HepG2 (cell line): Measurements from ENCODE around the gene METTL16. TPM values are rescaled to one million over a fixed set of nuclear protein-coding genes. Genes with fewer than 3 reads are reported as not detected.

ENCODE experiments used
- EEA1 ChIP-seq: sonication (generic); formaldehyde crosslinking; IDR thresholded peaks from 2 replicates; pipeline ENCODE4 v1.5.1; 2020; ENCODE audit warnings: mild to moderate bottlenecking, missing genetic modification reagents, borderline replicate concordance
- IRX3 ChIP-seq: sonication (generic); formaldehyde crosslinking; IDR thresholded peaks from 2 replicates; pipeline ENCODE4 v1.8.1; 2023; ENCODE audit warnings: mild to moderate bottlenecking, low read depth, missing genetic modification reagents, borderline replicate concordance
- KMT2A ChIP-seq: sonication (generic); formaldehyde crosslinking; IDR thresholded peaks from 2 replicates; pipeline ENCODE4 v1.4.0; 2020; ENCODE audit warnings: missing genetic modification reagents
- MATR3 ChIP-seq: sonication (generic); formaldehyde crosslinking; IDR thresholded peaks from 2 replicates; pipeline ENCODE4 v1.4.0; 2020; ENCODE audit warnings: missing genetic modification reagents
- MLLT10 ChIP-seq: sonication (generic); formaldehyde crosslinking; IDR thresholded peaks from 2 replicates; pipeline ENCODE4 v1.4.0; 2020; ENCODE audit warnings: missing genetic modification reagents
- NFIB ChIP-seq: sonication (generic); formaldehyde crosslinking; IDR thresholded peaks from 2 replicates; pipeline ENCODE4 v1.9.0; 2021; ENCODE audit warnings: missing genetic modification reagents, mild to moderate bottlenecking, borderline replicate concordance
- PAWR ChIP-seq: sonication (generic); formaldehyde crosslinking; IDR thresholded peaks from 2 replicates; pipeline ENCODE4 v1.4.0; 2020; ENCODE audit warnings: missing genetic modification reagents, mild to moderate bottlenecking, borderline replicate concordance
- SMAD3 ChIP-seq: sonication (generic); formaldehyde crosslinking; IDR thresholded peaks from 2 replicates; pipeline ENCODE4 v1.4.0; 2020; ENCODE audit warnings: missing genetic modification reagents
- SMARCC2 ChIP-seq: fragments of 450-650 bp; IDR thresholded peaks from 2 replicates; pipeline ENCODE4 v1.6.1; 2017; ENCODE audit warnings: antibody characterized with exemption, mild to moderate bottlenecking
- ZBTB42 ChIP-seq: sonication (generic); formaldehyde crosslinking; IDR thresholded peaks from 2 replicates; pipeline ENCODE4 v1.5.0; 2020; ENCODE audit warnings: mild to moderate bottlenecking, missing genetic modification reagents
- ZNF205 ChIP-seq: IDR thresholded peaks from 2 replicates; pipeline ENCODE4 v1.6.1; 2018; ENCODE audit warnings: missing biosample characterization, missing genetic modification reagents
- ZNF224 ChIP-seq: sonication (generic); formaldehyde crosslinking; IDR thresholded peaks from 2 replicates; pipeline ENCODE4 v1.5.0; 2020; ENCODE audit warnings: mild to moderate bottlenecking, missing genetic modification reagents
- ZNF230 ChIP-seq: sonication (generic); formaldehyde crosslinking; IDR thresholded peaks from 2 replicates; pipeline ENCODE4 v1.4.0; 2020; ENCODE audit warnings: mild to moderate bottlenecking, missing genetic modification reagents
- ZNF234 ChIP-seq: sonication (generic); formaldehyde crosslinking; conservative IDR thresholded peaks from 2 replicates; pipeline ENCODE4 v1.5.1; 2020; ENCODE audit warnings: mild to moderate bottlenecking, missing genetic modification reagents
- ZNF33A ChIP-seq: sonication (generic); formaldehyde crosslinking; IDR thresholded peaks from 2 replicates; pipeline ENCODE4 v1.5.1; 2020; ENCODE audit warnings: missing genetic modification reagents, mild to moderate bottlenecking, moderate library complexity, borderline replicate concordance
- polyA plus RNA-seq, 8 experiments: library from polyadenylated mRNA; depleted of rRNA in 3 of 8; stranded (reverse) in 7 of 8; unstranded in 1 of 8; fragments of >200 nt; fragmentation: Illumina TruSeq in 4 of 8; extraction: Trizol in 4 of 8; gene quantifications; 2 replicates each; pipeline versions ENCODE4 v1.2.1 to v1.2.3, GENCODE V29; 2011 to 2016; ENCODE audit warnings: low read depth in 4 of 8, missing spikeins in 1 of 8, mixed read lengths in 1 of 8; ENCODE audit not compliant: insufficient read depth in 1 of 8
- total RNA-seq, 5 experiments: library from RNA; depleted of rRNA; stranded (reverse); fragments of >200 nt; fragmentation: Illumina TruSeq; extraction: Trizol; gene quantifications; 2 replicates each; pipeline ENCODE4 v1.2.3, GENCODE V29; 2016; ENCODE audit warnings: low read depth in 1 of 5
- TF ChIP-seq, protein P1 (sequence below): sonication (generic); formaldehyde crosslinking; IDR thresholded peaks from 2 replicates; pipeline ENCODE4 v1.8.1; 2023; ENCODE audit warnings: mild to moderate bottlenecking, missing genetic modification reagents
- TF ChIP-seq, protein P2 (sequence below): sonication (generic); formaldehyde crosslinking; IDR thresholded peaks from 2 replicates; pipeline ENCODE4 v1.4.0; 2020; ENCODE audit warnings: mild to moderate bottlenecking, missing genetic modification reagents
- TF ChIP-seq, protein P3 (sequence below): sonication (generic); formaldehyde crosslinking; IDR thresholded peaks from 2 replicates; pipeline ENCODE4 v1.8.0; 2022; ENCODE audit warnings: missing genetic modification reagents, mild to moderate bottlenecking, borderline replicate concordance
- TF ChIP-seq, protein P4 (sequence below): conservative IDR thresholded peaks from 2 replicates; pipeline ENCODE4 v1.6.1; 2018; ENCODE audit warnings: missing genetic modification reagents
- TF ChIP-seq, protein P5 (sequence below): sonication (generic); formaldehyde crosslinking; IDR thresholded peaks from 2 replicates; pipeline ENCODE4 v1.4.0; 2020; ENCODE audit warnings: mild to moderate bottlenecking, missing genetic modification reagents
- TF ChIP-seq, protein P6 (sequence below): sonication (generic); formaldehyde crosslinking; IDR thresholded peaks from 2 replicates; pipeline ENCODE4 v1.9.0; 2021; ENCODE audit warnings: missing genetic modification reagents, mild to moderate bottlenecking, borderline replicate concordance

The METTL16 gene
- total and polyA plus RNA-seq, 2 of the 13 experiments (the other 11 are each of a cell fraction or from before 2014, with no cell fraction given): 11.6 to 18.5 TPM

DNA sequence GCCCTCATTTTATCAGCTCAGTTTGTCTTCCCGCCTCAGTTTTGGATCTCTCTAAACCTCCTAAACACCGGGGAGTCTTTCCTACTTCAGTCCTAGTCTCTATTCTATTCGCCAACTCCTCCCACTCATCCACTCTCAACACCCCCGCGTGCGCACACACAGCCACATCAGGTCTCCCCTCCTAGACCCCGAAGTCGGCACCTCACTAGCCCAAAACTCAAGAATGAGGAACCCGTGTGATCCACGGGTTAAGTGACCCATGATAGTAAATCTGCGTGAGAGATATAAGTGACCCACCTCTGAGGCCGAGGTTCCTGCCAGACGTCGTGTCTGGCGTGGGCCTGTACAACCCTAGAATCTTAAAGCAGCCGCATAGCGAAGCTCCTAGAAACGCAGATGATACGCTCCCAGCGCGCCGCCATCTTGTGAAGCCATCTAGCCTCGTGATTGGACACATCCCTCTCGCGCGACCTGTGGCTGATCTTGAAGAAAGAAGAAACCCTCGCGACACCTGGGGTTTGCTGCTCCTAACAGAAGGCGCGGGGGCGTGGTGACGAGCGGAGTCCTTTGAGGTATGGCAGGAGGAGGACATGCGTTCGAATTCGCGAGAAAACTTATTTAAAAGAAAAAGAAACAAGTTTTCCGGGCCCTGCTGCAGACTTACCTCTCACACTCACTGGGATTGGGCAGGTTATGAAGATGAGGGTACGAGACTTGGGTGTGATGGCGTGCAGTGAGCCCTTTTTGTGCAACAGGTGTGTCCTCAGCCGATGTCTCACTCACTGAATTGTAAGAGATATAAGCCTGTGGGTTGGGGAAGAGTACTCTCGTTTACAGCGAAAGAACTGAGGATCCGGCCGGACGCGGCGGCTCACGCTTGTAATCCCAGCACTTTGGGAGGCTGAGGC, at the start of gene METTL16 (continued):
- TF ChIP-seq, protein P1, sequence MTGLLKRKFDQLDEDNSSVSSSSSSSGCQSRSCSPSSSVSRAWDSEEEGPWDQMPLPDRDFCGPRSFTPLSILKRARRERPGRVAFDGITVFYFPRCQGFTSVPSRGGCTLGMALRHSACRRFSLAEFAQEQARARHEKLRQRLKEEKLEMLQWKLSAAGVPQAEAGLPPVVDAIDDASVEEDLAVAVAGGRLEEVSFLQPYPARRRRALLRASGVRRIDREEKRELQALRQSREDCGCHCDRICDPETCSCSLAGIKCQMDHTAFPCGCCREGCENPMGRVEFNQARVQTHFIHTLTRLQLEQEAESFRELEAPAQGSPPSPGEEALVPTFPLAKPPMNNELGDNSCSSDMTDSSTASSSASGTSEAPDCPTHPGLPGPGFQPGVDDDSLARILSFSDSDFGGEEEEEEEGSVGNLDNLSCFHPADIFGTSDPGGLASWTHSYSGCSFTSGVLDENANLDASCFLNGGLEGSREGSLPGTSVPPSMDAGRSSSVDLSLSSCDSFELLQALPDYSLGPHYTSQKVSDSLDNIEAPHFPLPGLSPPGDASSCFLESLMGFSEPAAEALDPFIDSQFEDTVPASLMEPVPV: peak; percentile 67; the same call in 1 of the 2 replicates
- TF ChIP-seq ZNF230 (CRISPR knock-in tag) (peak; percentile 68; the same call in 1 of the 2 replicates), KMT2A (CRISPR knock-in tag) (peak; percentile 93), ZNF33A (CRISPR knock-in tag) (no peak), IRX3 (CRISPR knock-in tag) (no peak), MATR3 (CRISPR knock-in tag) (no peak), EEA1 (CRISPR knock-in tag) (no peak; the same call in 1 of the 2 replicates), ZNF224 (CRISPR knock-in tag) (no peak), MLLT10 (CRISPR knock-in tag) (no peak), NFIB (no peak), ZNF234 (no peak), SMARCC2 (no peak), ZBTB42 (CRISPR knock-in tag) (no peak), PAWR (CRISPR knock-in tag) (no peak), SMAD3 (peak; percentile 36; the same call in 1 of the 2 replicates), ZNF205 (CRISPR knock-in tag) (no peak)
- TF ChIP-seq, protein P2, sequence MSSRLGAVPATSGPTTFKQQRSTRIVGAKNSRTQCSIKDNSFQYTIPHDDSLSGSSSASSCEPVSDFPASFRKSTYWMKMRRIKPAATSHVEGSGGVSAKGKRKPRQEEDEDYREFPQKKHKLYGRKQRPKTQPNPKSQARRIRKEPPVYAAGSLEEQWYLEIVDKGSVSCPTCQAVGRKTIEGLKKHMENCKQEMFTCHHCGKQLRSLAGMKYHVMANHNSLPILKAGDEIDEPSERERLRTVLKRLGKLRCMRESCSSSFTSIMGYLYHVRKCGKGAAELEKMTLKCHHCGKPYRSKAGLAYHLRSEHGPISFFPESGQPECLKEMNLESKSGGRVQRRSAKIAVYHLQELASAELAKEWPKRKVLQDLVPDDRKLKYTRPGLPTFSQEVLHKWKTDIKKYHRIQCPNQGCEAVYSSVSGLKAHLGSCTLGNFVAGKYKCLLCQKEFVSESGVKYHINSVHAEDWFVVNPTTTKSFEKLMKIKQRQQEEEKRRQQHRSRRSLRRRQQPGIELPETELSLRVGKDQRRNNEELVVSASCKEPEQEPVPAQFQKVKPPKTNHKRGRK (CRISPR knock-in tag): no peak
- TF ChIP-seq, protein P3, sequence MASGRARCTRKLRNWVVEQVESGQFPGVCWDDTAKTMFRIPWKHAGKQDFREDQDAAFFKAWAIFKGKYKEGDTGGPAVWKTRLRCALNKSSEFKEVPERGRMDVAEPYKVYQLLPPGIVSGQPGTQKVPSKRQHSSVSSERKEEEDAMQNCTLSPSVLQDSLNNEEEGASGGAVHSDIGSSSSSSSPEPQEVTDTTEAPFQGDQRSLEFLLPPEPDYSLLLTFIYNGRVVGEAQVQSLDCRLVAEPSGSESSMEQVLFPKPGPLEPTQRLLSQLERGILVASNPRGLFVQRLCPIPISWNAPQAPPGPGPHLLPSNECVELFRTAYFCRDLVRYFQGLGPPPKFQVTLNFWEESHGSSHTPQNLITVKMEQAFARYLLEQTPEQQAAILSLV: no peak
- TF ChIP-seq, protein P4, sequence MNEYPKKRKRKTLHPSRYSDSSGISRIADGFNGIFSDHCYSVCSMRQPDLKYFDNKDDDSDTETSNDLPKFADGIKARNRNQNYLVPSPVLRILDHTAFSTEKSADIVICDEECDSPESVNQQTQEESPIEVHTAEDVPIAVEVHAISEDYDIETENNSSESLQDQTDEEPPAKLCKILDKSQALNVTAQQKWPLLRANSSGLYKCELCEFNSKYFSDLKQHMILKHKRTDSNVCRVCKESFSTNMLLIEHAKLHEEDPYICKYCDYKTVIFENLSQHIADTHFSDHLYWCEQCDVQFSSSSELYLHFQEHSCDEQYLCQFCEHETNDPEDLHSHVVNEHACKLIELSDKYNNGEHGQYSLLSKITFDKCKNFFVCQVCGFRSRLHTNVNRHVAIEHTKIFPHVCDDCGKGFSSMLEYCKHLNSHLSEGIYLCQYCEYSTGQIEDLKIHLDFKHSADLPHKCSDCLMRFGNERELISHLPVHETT (CRISPR knock-in tag): no peak
- TF ChIP-seq, protein P5, sequence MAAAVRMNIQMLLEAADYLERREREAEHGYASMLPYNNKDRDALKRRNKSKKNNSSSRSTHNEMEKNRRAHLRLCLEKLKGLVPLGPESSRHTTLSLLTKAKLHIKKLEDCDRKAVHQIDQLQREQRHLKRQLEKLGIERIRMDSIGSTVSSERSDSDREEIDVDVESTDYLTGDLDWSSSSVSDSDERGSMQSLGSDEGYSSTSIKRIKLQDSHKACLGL: no peak; the same call in 1 of the 2 replicates
- TF ChIP-seq, protein P6, sequence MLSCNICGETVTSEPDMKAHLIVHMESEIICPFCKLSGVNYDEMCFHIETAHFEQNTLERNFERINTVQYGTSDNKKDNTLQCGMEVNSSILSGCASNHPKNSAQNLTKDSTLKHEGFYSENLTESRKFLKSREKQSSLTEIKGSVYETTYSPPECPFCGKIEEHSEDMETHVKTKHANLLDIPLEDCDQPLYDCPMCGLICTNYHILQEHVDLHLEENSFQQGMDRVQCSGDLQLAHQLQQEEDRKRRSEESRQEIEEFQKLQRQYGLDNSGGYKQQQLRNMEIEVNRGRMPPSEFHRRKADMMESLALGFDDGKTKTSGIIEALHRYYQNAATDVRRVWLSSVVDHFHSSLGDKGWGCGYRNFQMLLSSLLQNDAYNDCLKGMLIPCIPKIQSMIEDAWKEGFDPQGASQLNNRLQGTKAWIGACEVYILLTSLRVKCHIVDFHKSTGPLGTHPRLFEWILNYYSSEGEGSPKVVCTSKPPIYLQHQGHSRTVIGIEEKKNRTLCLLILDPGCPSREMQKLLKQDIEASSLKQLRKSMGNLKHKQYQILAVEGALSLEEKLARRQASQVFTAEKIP (CRISPR knock-in tag): no peak
